Neural progenitor cell (in vitro differentiated cells): ENCODE measurements around the gene SSNA1. TPM values are rescaled to one million over a fixed set of nuclear protein-coding genes. Genes with fewer than 3 reads are reported as not detected.

Experiments
- DNase-seq: peaks from one replicate; pipeline ENCODE4 v3.0.0-alpha.2; 2016; ENCODE audit warnings: low spot score
- H2AFZ ChIP-seq: fragments of 200-600 bp; sonication (generic); replicated peaks from 2 replicates; pipeline ENCODE4 v1.6.1; 2016; ENCODE audit warnings: antibody characterized with exemption
- H3F3A ChIP-seq: fragments of 200-600 bp; sonication (generic); 2 replicates; pipeline ENCODE4 v1.6.1; 2016; ENCODE audit warnings: antibody characterized with exemption, low read depth
- H3K27ac ChIP-seq: fragments of 200-600 bp; sonication (generic); 2 replicates; pipeline ENCODE4 v1.5.1; 2016; ENCODE audit warnings: mild to moderate bottlenecking
- H3K27me3 ChIP-seq: fragments of 200-600 bp; sonication (generic); 2 replicates; pipeline ENCODE4 v1.6.1; 2016; ENCODE audit warnings: mild to moderate bottlenecking, moderate library complexity
- H3K36me3 ChIP-seq: fragments of 200-600 bp; sonication (generic); 2 replicates; pipeline ENCODE4 v1.5.1; 2016
- H3K4me1 ChIP-seq: fragments of 200-600 bp; sonication (generic); 2 replicates; pipeline ENCODE4 v1.6.1; 2016; ENCODE audit warnings: mixed run types
- H3K4me2 ChIP-seq: fragments of 200-600 bp; sonication (generic); 2 replicates; pipeline ENCODE4 v1.6.1; 2016
- H3K4me3 ChIP-seq: fragments of 200-600 bp; sonication (generic); 2 replicates; pipeline ENCODE4 v1.5.1; 2016
- H3K79me2 ChIP-seq: fragments of 200-600 bp; sonication (generic); 2 replicates; pipeline ENCODE4 v1.6.1; 2016; ENCODE audit warnings: low read depth
- H3K9ac ChIP-seq: fragments of 200-600 bp; sonication (generic); 2 replicates; pipeline ENCODE4 v1.6.1; 2016
- H3K9me3 ChIP-seq: fragments of 200-600 bp; sonication (generic); 2 replicates; pipeline ENCODE4 v1.5.1; 2016; ENCODE audit warnings: low read depth
- H4K20me1 ChIP-seq: fragments of 200-600 bp; sonication (generic); 2 replicates; pipeline ENCODE4 v1.6.1; 2016; ENCODE audit warnings: low read depth
- H3K27ac Mint-ChIP-seq: 3 replicates; pipeline ENCODE4 v1.8.0; 2021; ENCODE audit warnings: mixed read lengths
- H3K27me3 Mint-ChIP-seq: 2 replicates; pipeline ENCODE4 v1.8.0; 2022; ENCODE audit warnings: low read depth, mild to moderate bottlenecking, inconsistent platforms, moderate library complexity, mixed read lengths; ENCODE audit not compliant: insufficient read depth
- H3K36me3 Mint-ChIP-seq: 3 replicates; pipeline ENCODE4 v1.8.0; 2021; ENCODE audit warnings: mixed read lengths
- H3K4me1 Mint-ChIP-seq: 3 replicates; pipeline ENCODE4 v1.8.0; 2021; ENCODE audit warnings: mixed read lengths
- H3K4me3 Mint-ChIP-seq: 3 replicates; pipeline ENCODE4 v1.8.0; 2021; ENCODE audit warnings: mild to moderate bottlenecking, moderate library complexity, mixed read lengths
- H3K9me3 Mint-ChIP-seq: 3 replicates; pipeline ENCODE4 v1.8.0; 2020; ENCODE audit warnings: mixed read lengths
- CTCF ChIP-seq: fragments of 200-600 bp; sonication (generic); IDR thresholded peaks from 2 replicates; pipeline ENCODE4 v1.5.1; 2017; ENCODE audit warnings: antibody characterized with exemption, mild to moderate bottlenecking
- EZH2 ChIP-seq: fragments of 200-600 bp; sonication (generic); IDR thresholded peaks from 2 replicates; pipeline ENCODE4 v1.6.1; 2017; ENCODE audit warnings: antibody characterized with exemption, mild to moderate bottlenecking, moderate library complexity
- EZH2phosphoT487 ChIP-seq: fragments of 200-600 bp; sonication (generic); IDR thresholded peaks from 2 replicates; pipeline ENCODE4 v1.6.1; 2017; ENCODE audit warnings: antibody characterized with exemption
- total RNA-seq: library from RNA; depleted of rRNA; stranded (reverse); fragments of >200 nt; gene quantifications from 2 replicates; pipeline ENCODE4 v1.2.3, GENCODE V29; 2015; ENCODE audit warnings: low replicate concordance

The SSNA1 gene
- total RNA-seq, 1 donor from 2014 or later = 27.9 TPM

- Histone ChIP-seq H3K4me3 (peak within 1 kb of the TSS; percentile 100), H2AFZ (peak within 1 kb of the TSS; percentile 77), H3K79me2 (peaks cover 53% of the 10 kb centered on the region), H3K4me1 (peaks cover 20% of the 10 kb centered on the region), H3K9me3 (no peaks in the 10 kb centered on the region), H3K36me3 (no peaks in the 10 kb centered on the region), H3K27me3 (no peaks in the 10 kb centered on the region), H3F3A (peaks cover 34% of the 10 kb centered on the region), H3K4me2 (peak within 1 kb of the TSS; percentile 97), H4K20me1 (peaks cover 25% of the 10 kb centered on the region), H3K9ac (peak within 1 kb of the TSS; percentile 97), H3K27ac (peak within 1 kb of the TSS; percentile 24)
- H3K27me3 Mint-ChIP-seq = peaks cover 17% of the 10 kb centered on the region
- peaks cover 31% of the 10 kb centered on the region for H3K4me1 Mint-ChIP-seq
- H3K27ac Mint-ChIP-seq = no peak within 1 kb of the TSS
- no peaks in the 10 kb centered on the region for H3K9me3 Mint-ChIP-seq
- DNase-seq = peak; percentile 97
- H3K4me3 Mint-ChIP-seq = peak within 1 kb of the TSS; percentile 97
- peaks cover 11% of the 10 kb centered on the region for H3K36me3 Mint-ChIP-seq
- no peak for TF ChIP-seq EZH2phosphoT487
- no peak for TF ChIP-seq CTCF
- TF ChIP-seq EZH2 = no peak
Measured at GRCh38 chr9:137205126-137206069, 16.9 kb downstream of the SSNA1 start, which contains the start of the genes NDOR1 and TMEM203. Gene NDOR1, plus strand, starts transcription at chr9:137205700. Its CDS starts 78 bp downstream, at chr9:137205778. Gene TMEM203, minus strand, starts transcription at chr9:137205648. Its CDS starts 234 bp downstream, at chr9:137205414.

GRCh38 chr9:137206602-137207001 is 18.1 kb downstream of the SSNA1 start:
- TF ChIP-seq EZH2phosphoT487 (no peak), EZH2 (no peak), CTCF (no peak)
- peaks cover 27% of the 10 kb centered on the region for H3F3A ChIP-seq
- no peak for DNase-seq
- Mint-ChIP-seq H3K4me3 (peak overlapping the region; percentile 97), H3K36me3 (peaks cover 12% of the 10 kb centered on the region), H3K27ac (no peak overlapping the region), H3K27me3 (peaks cover 17% of the 10 kb centered on the region), H3K4me1 (peaks cover 29% of the 10 kb centered on the region), H3K9me3 (no peaks in the 10 kb centered on the region)
- H3K27me3 ChIP-seq = no peaks in the 10 kb centered on the region
- H3K9me3 ChIP-seq = no peaks in the 10 kb centered on the region
- no peaks in the 10 kb centered on the region for H3K36me3 ChIP-seq
- peak overlapping the region; percentile 100 for H3K4me3 ChIP-seq
- peaks cover 20% of the 10 kb centered on the region for H4K20me1 ChIP-seq
- H3K9ac ChIP-seq = peak overlapping the region; percentile 97
- peaks cover 53% of the 10 kb centered on the region for H3K79me2 ChIP-seq
- H3K4me1 ChIP-seq = peaks cover 18% of the 10 kb centered on the region
- no peak overlapping the region for H2AFZ ChIP-seq
- H3K4me2 ChIP-seq = peak overlapping the region; percentile 97
- no peak overlapping the region for H3K27ac ChIP-seq

GRCh38 chr9:137211532-137211931 is 23.1 kb downstream of the SSNA1 start:
- Histone ChIP-seq H3K27me3 (no peaks in the 10 kb centered on the region), H3K4me3 (no peak overlapping the region), H3K9ac (no peak overlapping the region), H3K27ac (no peak overlapping the region), H3F3A (no peaks in the 10 kb centered on the region), H3K79me2 (peaks cover 9% of the 10 kb centered on the region), H3K9me3 (no peaks in the 10 kb centered on the region), H3K36me3 (no peaks in the 10 kb centered on the region), H4K20me1 (no peaks in the 10 kb centered on the region), H3K4me1 (peaks cover 3% of the 10 kb centered on the region), H2AFZ (no peak overlapping the region), H3K4me2 (no peak overlapping the region)
- H3K4me3 Mint-ChIP-seq = no peak overlapping the region
- peaks cover 5% of the 10 kb centered on the region for H3K27me3 Mint-ChIP-seq
- peaks cover 6% of the 10 kb centered on the region for H3K4me1 Mint-ChIP-seq
- H3K36me3 Mint-ChIP-seq = peaks cover 12% of the 10 kb centered on the region
- no peak overlapping the region for H3K27ac Mint-ChIP-seq
- no peaks in the 10 kb centered on the region for H3K9me3 Mint-ChIP-seq
- no peak for TF ChIP-seq CTCF
- TF ChIP-seq EZH2 = no peak
- no peak for TF ChIP-seq EZH2phosphoT487
- no peak for DNase-seq
